ENCODE measurements around the gene KLHL42.

DNA sequence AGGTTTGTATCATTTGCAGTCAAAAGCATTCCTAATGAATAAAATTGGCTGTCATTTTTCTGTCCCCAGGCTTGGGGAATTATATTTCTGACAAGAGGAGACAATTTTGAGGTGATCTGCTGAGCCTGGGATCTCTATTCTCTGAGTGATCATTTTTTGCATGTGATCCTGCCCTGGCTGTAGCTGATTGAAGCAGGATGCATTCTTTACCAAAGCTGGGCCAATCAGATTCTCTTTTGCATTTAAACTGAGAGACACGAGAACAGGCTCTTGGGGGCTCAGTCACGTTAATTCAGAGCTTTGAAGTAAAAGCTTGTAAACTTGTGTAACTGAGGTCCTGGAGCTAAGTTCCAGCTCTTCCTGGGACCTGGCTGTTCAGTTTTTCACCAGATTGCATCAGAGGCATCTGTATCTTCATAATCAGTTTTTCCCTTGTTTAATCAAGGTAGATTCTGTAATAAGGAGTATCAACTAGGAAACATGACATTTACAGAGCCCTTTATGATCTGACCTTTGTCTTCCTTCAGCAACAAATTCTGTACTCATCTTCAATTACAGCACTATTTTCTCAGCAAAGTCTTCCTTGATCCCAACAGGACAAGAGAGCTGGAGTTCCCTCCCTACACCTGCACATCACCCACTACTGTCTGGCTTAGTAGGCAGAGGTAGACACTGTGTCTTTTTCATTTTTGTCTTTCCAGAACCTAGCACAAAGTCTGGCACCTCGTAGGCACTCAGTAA, 35.0 kb downstream of the KLHL42 start:
- TF ChIP-seq, protein P1, sequence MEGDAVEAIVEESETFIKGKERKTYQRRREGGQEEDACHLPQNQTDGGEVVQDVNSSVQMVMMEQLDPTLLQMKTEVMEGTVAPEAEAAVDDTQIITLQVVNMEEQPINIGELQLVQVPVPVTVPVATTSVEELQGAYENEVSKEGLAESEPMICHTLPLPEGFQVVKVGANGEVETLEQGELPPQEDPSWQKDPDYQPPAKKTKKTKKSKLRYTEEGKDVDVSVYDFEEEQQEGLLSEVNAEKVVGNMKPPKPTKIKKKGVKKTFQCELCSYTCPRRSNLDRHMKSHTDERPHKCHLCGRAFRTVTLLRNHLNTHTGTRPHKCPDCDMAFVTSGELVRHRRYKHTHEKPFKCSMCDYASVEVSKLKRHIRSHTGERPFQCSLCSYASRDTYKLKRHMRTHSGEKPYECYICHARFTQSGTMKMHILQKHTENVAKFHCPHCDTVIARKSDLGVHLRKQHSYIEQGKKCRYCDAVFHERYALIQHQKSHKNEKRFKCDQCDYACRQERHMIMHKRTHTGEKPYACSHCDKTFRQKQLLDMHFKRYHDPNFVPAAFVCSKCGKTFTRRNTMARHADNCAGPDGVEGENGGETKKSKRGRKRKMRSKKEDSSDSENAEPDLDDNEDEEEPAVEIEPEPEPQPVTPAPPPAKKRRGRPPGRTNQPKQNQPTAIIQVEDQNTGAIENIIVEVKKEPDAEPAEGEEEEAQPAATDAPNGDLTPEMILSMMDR (IDR thresholded peaks at IDR 0.05), result no peak
- no peak for TF ChIP-seq POLR2A (IDR thresholded peaks at IDR 0.05)

All from Peyer's patch (tissue), 4 donors.